Heart left ventricle (tissue), 16 donors: ENCODE results near the gene NLRC5. TPM values are rescaled to one million over a fixed set of nuclear protein-coding genes. Genes with fewer than 3 reads are reported as not detected.
"Not testable (repeated sequence)": the region's sequence is repeated elsewhere in the genome, so short reads cannot be mapped to it uniquely, and the experiment has no call there.

ENCODE experiments used
- ATAC-seq, 4 donors: fragments of 200-7000 bp; cut with Tn5 transposase; one replicate each; pipeline ENCODE4 v1.9.1; 2020 to 2022; ENCODE audit warnings: moderate library complexity in 4 of 4, mild to moderate bottlenecking in 3 of 4, moderate number of reproducible peaks in 1 of 4
- DNase-seq, 5 donors: peaks; one replicate each; pipeline ENCODE4 v3.0.0-alpha.2; 2020
- H3K27ac ChIP-seq, 12 donors: fragments of 200-600 bp; sonication (generic) in 4 of 12; one replicate each; pipeline versions ENCODE4 v1.5.0 to v1.8.0; 2016 to 2022; ENCODE audit warnings: mild to moderate bottlenecking in 2 of 12
- H3K27me3 ChIP-seq, 9 donors: fragments of 200-600 bp; sonication (generic) in 2 of 9; one replicate each; pipeline versions ENCODE4 v1.5.1 to v1.8.0; 2016 to 2022; ENCODE audit warnings: mild to moderate bottlenecking in 3 of 9
- H3K36me3 ChIP-seq, 9 donors: fragments of 200-600 bp; sonication (generic) in 2 of 9; one replicate each; pipeline versions ENCODE4 v1.5.0 to v1.8.0; 2018 to 2022; ENCODE audit warnings: mild to moderate bottlenecking in 2 of 9
- H3K4me1 ChIP-seq, 12 donors: fragments of 200-600 bp; sonication (generic) in 4 of 12; one replicate each; pipeline versions ENCODE4 v1.5.0 to v1.8.0; 2016 to 2022; ENCODE audit warnings: mild to moderate bottlenecking in 3 of 12
- H3K4me3 ChIP-seq, 12 donors: fragments of 200-600 bp; sonication (generic) in 4 of 12; one replicate each; pipeline versions ENCODE4 v1.5.0 to v1.8.0; 2017 to 2022; ENCODE audit warnings: mild to moderate bottlenecking in 9 of 12, moderate library complexity in 4 of 12
- H3K9me3 ChIP-seq, 12 donors: fragments of 200-600 bp; sonication (generic) in 4 of 12; one replicate each; pipeline versions ENCODE4 v1.5.0 to v1.8.0; 2016 to 2022; ENCODE audit warnings: mild to moderate bottlenecking in 1 of 12
- CTCF ChIP-seq, 12 donors: fragments of 200-600 bp; sonication (generic) in 4 of 12; IDR thresholded peaks; one replicate each; pipeline versions ENCODE4 v1.5.0 to v1.8.0; 2018 to 2022; ENCODE audit warnings: antibody characterized with exemption in 12 of 12, mild to moderate bottlenecking in 5 of 12
- POLR2A ChIP-seq, 2 donors: fragments of 450-650 bp; IDR thresholded peaks; one replicate each; pipeline ENCODE4 v1.6.1; 2017; ENCODE audit warnings: antibody characterized with exemption in 2 of 2, mild to moderate bottlenecking in 2 of 2, moderate library complexity in 2 of 2
- WGBS, 4 donors: extraction: QIAGEN DNeasy Blood & Tissue Kit in 2 of 4; methylation state at CpG; one replicate each; pipeline versions ENCODE4 v1.1.5 to v1.1.7; 2013 to 2018; 5-methylcytosine and 5-hydroxymethylcytosine counted together
- intact Hi-C, 10 donors: fragments of 100-400 bp; cut with DNase I; formaldehyde crosslinking; loops; one replicate each; pipeline versions ENCODE4 v1.11.1 to v1.14.2; 2022
- polyA plus RNA-seq, 2 donors: library from polyadenylated mRNA; stranded (reverse); fragments of 200-250 nt; gene quantifications; one replicate each; pipeline ENCODE4 v1.2.3, GENCODE V29; 2013
- total RNA-seq, 9 donors: library from RNA; depleted of rRNA in 2 of 9; stranded (reverse); fragments of >200 nt in 2 of 9; fragmentation: NEBNext Ultra II Directional in 3 of 9; extraction: Animal tissue kit (Norgen Biotek cat#: 25700) in 3 of 9; gene quantifications; one replicate each; pipeline versions ENCODE4 v1.1.0 to v1.2.4, GENCODE V29; 2016 to 2023
- donor health status: ischemic (EF 13 %, LVEDD 7.1; RV severe dilation, severe dysfunction).
- donor health status: healthy with polysubstance abuse.
- donor health status: DM: no; HTN: yes; CAD: no.
- donor health status: DM: no; HTN: no; CAD: no.
- donor health status: ischemic (EF 25% LVEDD 6.9; RV normal size, moderate dysfunction).
- donor health status: ischemic (EF 25% LVEDD 5.7; RV mildly dilated, moderate dysfunction).
- donor health status: healthy.
- donor health status: DM: yes; HTN: yes; CAD: no.
- donor health status: ischemic (EF 35%, LVEDD 5.7; RV mildly dilated, moderate dysfunction).
- donor health status: nonischemic (EF 11% LVEDD 7.7; RV severe dilation, severe dysfunction).
- donor health status: DM: yes; HTN: yes; CAD: no.
- donor health status: PGD.
- donor health status: ischemic (EF 29% LVEDD 5.4; RV normal size, mild dysfunction).
- donor health status: nonischemic (EF 23%, LVEDD 6.1; RV moderate dilation, normal function).

The NLRC5 gene
- total and polyA plus RNA-seq, 11 donors: 5.8 to 98.6 (median 9.9) TPM

DNA sequence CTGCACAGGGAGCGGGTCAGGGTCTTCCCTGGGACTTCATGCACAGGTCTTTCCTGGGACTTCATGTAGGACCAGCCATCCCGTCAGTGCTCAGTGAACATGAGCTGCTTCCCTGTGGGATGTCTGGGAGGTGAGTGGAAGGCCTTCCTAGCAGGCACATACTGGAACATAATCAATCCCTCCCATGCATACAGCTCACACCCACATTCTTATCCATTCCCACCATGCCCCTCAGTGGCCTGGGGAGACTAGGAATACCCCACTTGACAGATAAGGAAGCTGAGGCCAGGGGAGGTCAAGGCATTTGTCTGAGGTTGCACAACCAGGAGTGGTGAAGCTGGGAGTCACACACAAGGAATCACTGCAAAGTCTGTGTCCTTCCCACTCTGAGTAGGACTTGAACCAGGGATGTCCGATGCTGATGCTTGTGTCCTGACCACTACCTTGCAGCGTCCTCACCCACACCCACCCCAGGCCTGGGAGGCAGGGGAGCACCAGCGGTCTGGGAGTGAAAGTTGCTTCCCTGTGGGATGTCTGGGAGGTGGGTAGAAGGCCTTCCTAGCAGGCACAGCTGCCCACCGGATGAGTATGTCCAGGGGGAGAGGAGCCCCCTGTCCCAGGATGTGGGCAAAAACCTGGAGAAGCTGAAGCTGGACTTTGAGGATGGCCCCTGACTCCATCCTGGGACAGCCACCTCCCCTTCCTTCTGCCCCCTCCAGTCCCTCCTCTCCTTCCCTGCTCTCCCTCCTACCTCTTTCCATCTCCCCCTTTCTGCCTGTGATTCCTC, 1.0 kb upstream of the NLRC5 start:
- H3K27me3 ChIP-seq: no peaks in the 10 kb centered on the region
- ATAC-seq (peak in 1 of 4 donors; percentile 1), DNase-seq (peak in 1 of 5 donors; percentile 40)
- peaks cover 0 to 17% (median 0%) of the 10 kb centered on the region in 9 donors for H3K36me3 ChIP-seq
- WGBS, 4 donors: 61 to 79% (median 66%) methylated on average over 5 to 6 of the region's 6 CpGs
- peaks cover 0 to 87% (median 39%) of the 10 kb centered on the region in 12 donors for H3K4me1 ChIP-seq
- H3K4me3 ChIP-seq: peak overlapping the region in 11 of 12 donors; percentile 64 to 96 (median 85)
- no peaks in the 10 kb centered on the region for H3K9me3 ChIP-seq
- intact Hi-C loops: loop anchor here in 1 of 10 donors (2.0 kb wide), 2 partner anchors 26 to 56 kb away; partner anchors contain the start of gene HERPUD1
- TF ChIP-seq CTCF (IDR thresholded peaks at IDR 0.05): no peak
- no peak for TF ChIP-seq POLR2A (IDR thresholded peaks at IDR 0.05)
- H3K27ac ChIP-seq: peak overlapping the region in 11 of 12 donors; percentile 71 to 96 (median 86)

GRCh38 chr16:56989988-56990387, 631 bp downstream of the NLRC5 start:
- WGBS, 4 donors: 36 to 44% (median 37%) methylated on average over 7 of the region's 7 CpGs
- DNase-seq (peak in 1 of 5 donors; percentile 17), ATAC-seq (no peak)
- TF ChIP-seq CTCF (IDR thresholded peaks at IDR 0.05): no peak
- no peak for TF ChIP-seq POLR2A (IDR thresholded peaks at IDR 0.05)
- peaks cover 0 to 87% (median 34%) of the 10 kb centered on the region in 12 donors for H3K4me1 ChIP-seq
- peaks cover 0 to 16% (median 0%) of the 10 kb centered on the region in 9 donors for H3K36me3 ChIP-seq
- H3K27me3 ChIP-seq: no peaks in the 10 kb centered on the region
- intact Hi-C loops: loop anchor here in 1 of 10 donors (1.0 to 2.0 kb wide), 3 partner anchors 25 to 57 kb away; partner anchors contain the start of gene HERPUD1
- peak overlapping the region; percentile 49 to 96 (median 84) for H3K4me3 ChIP-seq
- peak overlapping the region; percentile 28 to 96 (median 86) for H3K27ac ChIP-seq
- no peaks in the 10 kb centered on the region for H3K9me3 ChIP-seq

- ATAC-seq (no peak), DNase-seq (peak in 1 of 5 donors; percentile 14)
- intact Hi-C loops: no loop called here
- Histone ChIP-seq H3K9me3 (no peaks in the 10 kb centered on the region), H3K4me3 (peak overlapping the region; percentile 5 to 96 (median 84)), H3K27me3 (no peaks in the 10 kb centered on the region), H3K36me3 (peaks cover 0 to 21% (median 0%) of the 10 kb centered on the region in 9 donors), H3K27ac (peak overlapping the region in 11 of 12 donors; percentile 71 to 96 (median 86)), H3K4me1 (peaks cover 0 to 87% (median 30%) of the 10 kb centered on the region in 12 donors)
- TF ChIP-seq CTCF (IDR thresholded peaks at IDR 0.05) (no peak), POLR2A (IDR thresholded peaks at IDR 0.05) (no peak)
- WGBS, 4 donors: 68 to 74% (median 69%) methylated on average over 16 of the region's 16 CpGs
Measured at GRCh38 chr16:56990407-56991286, 1.3 kb downstream of the NLRC5 start.

DNA sequence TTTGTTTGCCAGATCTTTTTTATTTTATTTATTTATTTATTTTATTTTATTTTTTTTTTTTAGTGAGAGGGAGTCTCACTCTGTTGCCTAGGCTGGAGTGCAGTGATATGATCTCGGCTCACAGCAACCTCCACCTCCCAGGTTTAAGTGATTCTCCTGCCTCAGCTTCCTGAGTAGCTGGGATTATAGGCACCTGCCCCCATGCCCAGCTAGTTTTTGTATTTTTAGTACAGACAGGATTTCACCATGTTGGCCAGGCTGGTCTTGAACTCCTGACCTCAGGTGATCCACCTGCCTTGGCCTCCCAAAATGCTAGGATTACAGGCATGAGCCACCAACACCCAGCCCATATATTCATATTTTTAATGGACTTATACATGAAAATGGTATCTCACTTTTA, 3.1 kb downstream of the NLRC5 start:
- intact Hi-C loops, DNase-seq, ATAC-seq, H3K9me3 ChIP-seq, H3K27me3 ChIP-seq: not testable (repeated sequence)
- 66 to 71% (median 70%) methylated on average over 1 of the region's 1 CpG for WGBS, 4 donors
- peak overlapping the region in 9 of 12 donors; percentile 57 to 96 (median 85) for H3K27ac ChIP-seq
- peaks cover 0 to 36% (median 0%) of the 10 kb centered on the region in 9 donors for H3K36me3 ChIP-seq
- peak overlapping the region in 7 of 12 donors; percentile 5 to 94 (median 36) for H3K4me3 ChIP-seq
- H3K4me1 ChIP-seq: peaks cover 0 to 86% (median 19%) of the 10 kb centered on the region in 12 donors
